Prostate gland (tissue), 2 donors: Measurements from ENCODE around the gene ACOX3. TPM values are rescaled to one million over a fixed set of nuclear protein-coding genes. Genes with fewer than 3 reads are reported as not detected.
"Not testable (repeated sequence)": the region's sequence is repeated elsewhere in the genome, so short reads cannot be mapped to it uniquely, and the experiment has no call there.

Experiments
- DNase-seq: peaks from one replicate; pipeline ENCODE4 v3.0.0-alpha.2; 2019; ENCODE audit warnings: low spot score
- H3K27ac ChIP-seq, 2 donors: fragments of 200-600 bp; sonication (generic); 2 replicates each; pipeline ENCODE4 v1.5.1; 2017 to 2019
- H3K27me3 ChIP-seq: fragments of 200-600 bp; sonication (generic); replicated peaks from 2 replicates; pipeline ENCODE4 v1.5.1; 2019; ENCODE audit not compliant: insufficient read depth
- H3K36me3 ChIP-seq, 2 donors: fragments of 200-600 bp; sonication (generic); 1 replicate in 1 of 2; 2 replicates in 1 of 2; pipeline versions ENCODE4 v1.5.1 to v1.8.1; 2017 to 2019
- H3K4me1 ChIP-seq: fragments of 200-600 bp; sonication (generic); replicated peaks from 2 replicates; pipeline ENCODE4 v1.5.1; 2019
- H3K4me3 ChIP-seq, 2 donors: fragments of 200-600 bp; sonication (generic); 2 replicates each; pipeline ENCODE4 v1.5.1; 2017 to 2019
- H3K9me3 ChIP-seq: fragments of 200-600 bp; sonication (generic); 2 replicates; pipeline ENCODE4 v1.5.1; 2017
- POLR2A ChIP-seq: fragments of 450-650 bp; IDR thresholded peaks from one replicate; pipeline ENCODE4 v1.6.1; 2016; ENCODE audit warnings: antibody characterized with exemption, mild to moderate bottlenecking
- POLR2AphosphoS5 ChIP-seq: sonication (generic); formaldehyde crosslinking; IDR thresholded peaks from one replicate; pipeline ENCODE4 v1.6.1; 2017; ENCODE audit warnings: antibody characterized with exemption
- WGBS: methylation state at CpG from one replicate; pipeline ENCODE4 v1.1.5; 2018; 5-methylcytosine and 5-hydroxymethylcytosine counted together
- intact Hi-C: fragments of 100-400 bp; cut with DNase I; formaldehyde crosslinking; loops from one replicate; pipeline ENCODE4 v1.14.2; 2022
- total RNA-seq, 2 donors: library from RNA; depleted of rRNA; stranded (reverse); fragments of >200 nt; gene quantifications; one replicate each; pipeline ENCODE4 v1.1.0, GENCODE V29; 2016
- TF ChIP-seq, protein P1 (sequence below), 4 experiments: fragments of 200-600 bp in 2 of 4; fragments of 450-650 bp in 2 of 4; sonication (generic) in 2 of 4; IDR thresholded peaks; 1 replicate in 3 of 4; 2 replicates in 1 of 4; pipeline ENCODE4 v1.5.1; 2016 to 2019; ENCODE audit warnings: antibody characterized with exemption in 4 of 4, mild to moderate bottlenecking in 2 of 4, moderate library complexity in 2 of 4

The ACOX3 gene
- total RNA-seq, 2 donors from 2014 or later, result 65.7 to 75.4 TPM

DNA sequence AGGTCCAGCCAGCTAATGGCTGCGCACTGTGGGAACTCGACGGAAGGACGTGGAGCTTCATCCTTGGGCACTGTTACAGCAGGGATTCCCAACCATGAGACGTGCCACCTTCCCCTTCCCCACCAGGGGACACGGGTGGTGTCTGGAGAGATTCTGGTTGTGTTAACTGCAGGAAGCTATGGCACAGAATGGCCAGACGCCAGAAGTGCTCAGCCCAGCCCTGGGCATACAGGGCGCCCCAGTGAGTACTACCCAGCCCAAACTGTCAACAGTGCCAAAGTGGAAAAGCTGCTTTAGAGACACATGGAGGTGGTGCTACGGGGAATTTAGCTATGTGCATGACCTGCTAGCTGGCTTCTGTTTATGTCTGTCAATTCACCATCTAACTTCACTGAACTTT, 32.8 kb downstream of the ACOX3 start:
- Histone ChIP-seq H3K36me3 (peaks cover 0 to 9% of the 10 kb centered on the region in 2 donors), H3K27ac (no peak overlapping the region), H3K27me3 (no peaks in the 10 kb centered on the region), H3K4me3 (no peak overlapping the region), H3K9me3 (no peaks in the 10 kb centered on the region), H3K4me1 (no peaks in the 10 kb centered on the region)
- TF ChIP-seq, protein P1, sequence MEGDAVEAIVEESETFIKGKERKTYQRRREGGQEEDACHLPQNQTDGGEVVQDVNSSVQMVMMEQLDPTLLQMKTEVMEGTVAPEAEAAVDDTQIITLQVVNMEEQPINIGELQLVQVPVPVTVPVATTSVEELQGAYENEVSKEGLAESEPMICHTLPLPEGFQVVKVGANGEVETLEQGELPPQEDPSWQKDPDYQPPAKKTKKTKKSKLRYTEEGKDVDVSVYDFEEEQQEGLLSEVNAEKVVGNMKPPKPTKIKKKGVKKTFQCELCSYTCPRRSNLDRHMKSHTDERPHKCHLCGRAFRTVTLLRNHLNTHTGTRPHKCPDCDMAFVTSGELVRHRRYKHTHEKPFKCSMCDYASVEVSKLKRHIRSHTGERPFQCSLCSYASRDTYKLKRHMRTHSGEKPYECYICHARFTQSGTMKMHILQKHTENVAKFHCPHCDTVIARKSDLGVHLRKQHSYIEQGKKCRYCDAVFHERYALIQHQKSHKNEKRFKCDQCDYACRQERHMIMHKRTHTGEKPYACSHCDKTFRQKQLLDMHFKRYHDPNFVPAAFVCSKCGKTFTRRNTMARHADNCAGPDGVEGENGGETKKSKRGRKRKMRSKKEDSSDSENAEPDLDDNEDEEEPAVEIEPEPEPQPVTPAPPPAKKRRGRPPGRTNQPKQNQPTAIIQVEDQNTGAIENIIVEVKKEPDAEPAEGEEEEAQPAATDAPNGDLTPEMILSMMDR (IDR thresholded peaks at IDR 0.05), result no peak
- TF ChIP-seq POLR2A, result no peak
- DNase-seq, result no peak
- WGBS, result 85% methylated on average over 9 of the region's 9 CpGs
- intact Hi-C loops, result loop anchor here (10.0 kb wide), 1 partner anchor 233 kb away; no protein-coding TSS in a partner anchor

DNA sequence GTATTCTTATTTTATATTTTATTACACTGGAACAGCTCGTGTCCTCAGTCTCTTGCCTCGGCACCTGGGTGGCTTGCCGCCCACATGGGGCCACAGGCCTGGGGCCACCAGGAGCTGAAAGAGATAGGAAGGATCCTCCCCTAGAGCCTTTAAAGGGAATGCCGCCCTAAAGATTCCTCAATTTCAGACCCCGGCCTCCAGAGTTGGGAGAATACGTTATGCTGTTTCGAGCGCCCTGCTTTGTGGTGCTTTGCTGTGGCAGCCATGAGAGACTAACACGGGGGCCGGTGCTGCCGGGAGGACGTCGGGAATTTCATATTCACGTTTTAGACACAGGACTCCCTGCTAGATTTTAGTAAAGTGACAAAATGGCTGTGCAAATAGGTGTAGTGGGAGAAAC, 33.2 kb downstream of the ACOX3 start:
- H3K9me3 ChIP-seq, result no peaks in the 10 kb centered on the region
- no peak overlapping the region for H3K27ac ChIP-seq
- no peaks in the 10 kb centered on the region for H3K4me1 ChIP-seq
- WGBS, result 95% methylated on average over 14 of the region's 14 CpGs
- H3K4me3 ChIP-seq, result no peak overlapping the region
- intact Hi-C loops, result loop anchor here (10.0 kb wide), 1 partner anchor 233 kb away; no protein-coding TSS in a partner anchor
- DNase-seq, result no peak
- no peaks in the 10 kb centered on the region for H3K27me3 ChIP-seq
- no peak for TF ChIP-seq POLR2A
- no peak for TF ChIP-seq POLR2AphosphoS5
- TF ChIP-seq, protein P1 (IDR thresholded peaks at IDR 0.05), result no peak
- H3K36me3 ChIP-seq, result peaks cover 0 to 9% of the 10 kb centered on the region in 2 donors

DNA sequence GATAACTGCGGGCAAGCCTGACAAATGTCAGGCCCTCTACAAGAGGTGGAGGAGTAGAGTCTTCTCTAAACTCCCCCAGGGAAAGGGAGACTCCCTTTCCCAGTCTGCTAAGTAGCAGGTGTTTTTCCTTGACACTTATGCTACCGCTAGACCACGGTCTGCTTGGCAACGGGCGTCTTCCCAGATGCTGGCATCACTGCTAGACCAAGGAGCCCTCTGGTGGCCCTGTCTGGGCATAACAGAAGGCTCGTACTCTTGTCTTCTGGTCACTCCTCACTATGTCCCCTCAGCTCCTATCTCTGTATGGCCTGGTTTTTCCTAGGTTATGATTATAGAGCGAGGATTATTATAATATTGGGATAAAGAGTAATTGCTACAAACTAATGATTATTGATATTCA, 33.6 kb downstream of the ACOX3 start:
- H3K27me3 ChIP-seq, H3K36me3 ChIP-seq, H3K4me1 ChIP-seq, H3K27ac ChIP-seq, H3K9me3 ChIP-seq, DNase-seq, H3K4me3 ChIP-seq: not testable (repeated sequence)
- intact Hi-C loops, result loop anchor here (10.0 kb wide), 1 partner anchor 232 kb away; no protein-coding TSS in a partner anchor
- TF ChIP-seq, protein P1 (IDR thresholded peaks at IDR 0.05), result peak in 3 of 4 experiments; percentile 32 to 57 (median 57)
- 72% methylated on average over 7 of the region's 7 CpGs for WGBS

DNA sequence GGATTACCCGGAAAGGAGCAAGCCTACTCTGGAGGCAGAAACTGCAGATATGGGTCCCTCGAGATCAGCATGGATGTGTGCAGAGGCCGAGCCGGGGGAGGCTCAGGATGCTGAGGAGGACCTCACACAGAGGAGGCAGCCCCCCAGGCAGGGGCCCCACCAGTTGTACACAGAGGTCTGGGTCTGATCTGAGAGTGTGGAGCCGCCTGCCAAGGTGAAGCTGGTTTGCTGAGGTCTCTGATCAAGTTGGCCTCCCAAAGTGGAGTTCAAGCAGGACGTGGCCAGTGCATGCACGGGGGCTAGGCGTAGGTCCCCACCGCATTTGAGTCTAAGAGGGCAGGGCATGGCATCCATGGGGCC, 35.0 kb downstream of the ACOX3 start:
- no peaks in the 10 kb centered on the region for H3K9me3 ChIP-seq
- H3K27ac ChIP-seq, result no peak overlapping the region
- H3K4me1 ChIP-seq, result peaks cover 3% of the 10 kb centered on the region
- DNase-seq, result no peak
- H3K36me3 ChIP-seq, result peaks cover 0 to 9% of the 10 kb centered on the region in 2 donors
- no peaks in the 10 kb centered on the region for H3K27me3 ChIP-seq
- intact Hi-C loops, result loop anchor here (10.0 kb wide), 1 partner anchor 231 kb away; no protein-coding TSS in a partner anchor
- 93% methylated on average over 9 of the region's 9 CpGs for WGBS
- H3K4me3 ChIP-seq, result no peak overlapping the region
- TF ChIP-seq POLR2AphosphoS5 (no peak), POLR2A (no peak)
- TF ChIP-seq, protein P1 (IDR thresholded peaks at IDR 0.05), result no peak

DNA sequence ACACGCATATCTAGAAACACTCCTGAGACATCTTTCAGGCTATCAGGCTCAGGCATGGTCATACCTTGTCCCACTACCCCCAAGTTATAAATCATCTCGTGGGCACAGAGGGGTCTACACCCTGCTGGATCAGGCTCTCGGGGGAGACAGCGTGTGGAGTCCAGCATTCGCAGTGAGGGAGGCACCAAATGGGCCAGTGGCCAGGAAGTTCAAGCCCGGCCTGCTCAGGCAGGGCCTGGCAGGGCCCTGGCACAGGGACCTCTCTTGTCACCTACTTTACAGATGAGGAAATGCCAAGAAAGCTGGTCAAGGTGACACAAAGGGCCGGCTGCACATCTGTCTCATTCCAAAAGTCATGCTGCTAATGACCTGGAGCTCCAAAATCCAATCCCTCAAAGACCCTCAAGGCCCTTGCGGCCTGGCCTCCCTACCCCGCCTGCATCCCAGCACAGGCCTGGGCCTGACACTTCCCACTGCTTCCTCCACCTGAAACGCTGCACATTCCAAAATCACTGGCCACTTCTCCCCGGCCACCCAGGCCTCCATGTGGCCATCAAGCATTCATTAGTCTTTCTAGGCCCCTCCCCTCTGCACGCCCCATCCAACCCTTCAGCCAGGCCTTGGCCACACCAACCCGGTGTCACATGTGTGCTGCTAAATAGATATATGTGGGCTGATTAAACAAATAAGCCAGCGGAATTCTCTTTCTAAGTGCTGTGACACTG, 35.6 kb downstream of the ACOX3 start:
- TF ChIP-seq POLR2A, result no peak
- TF ChIP-seq, protein P1 (IDR thresholded peaks at IDR 0.05), result no peak
- TF ChIP-seq POLR2AphosphoS5, result no peak
- no peak overlapping the region for H3K27ac ChIP-seq
- intact Hi-C loops, result loop anchor here (10.0 kb wide), 1 partner anchor 230 kb away; no protein-coding TSS in a partner anchor
- peaks cover 0 to 9% of the 10 kb centered on the region in 2 donors for H3K36me3 ChIP-seq
- no peak overlapping the region for H3K4me3 ChIP-seq
- 59% methylated on average over 14 of the region's 14 CpGs for WGBS
- peaks cover 3% of the 10 kb centered on the region for H3K4me1 ChIP-seq
- H3K9me3 ChIP-seq, result no peaks in the 10 kb centered on the region
- H3K27me3 ChIP-seq, result no peaks in the 10 kb centered on the region
- no peak for DNase-seq
